ENCODE measurements around the gene SIM1. TPM values are rescaled to one million over a fixed set of nuclear protein-coding genes. Genes with fewer than 3 reads are reported as not detected.

Gene SIM1
- total RNA-seq, 1 donor from 2014 or later, result not detected

- TF ChIP-seq CTCF (IDR thresholded peaks at IDR 0.05; ENCODE audit: insufficient read depth, low read length, severe bottlenecking), result no peak
- peak; percentile 72 for DNase-seq (ENCODE audit: low read depth)
- no peak for FAIRE-seq
- H3K4me3 ChIP-seq (ENCODE audit: low read depth, low read length), result no peak overlapping the region
- H3K27me3 ChIP-seq (ENCODE audit: control insufficient read depth, insufficient read depth, low read length), result no peaks in the 10 kb centered on the region
- no peaks in the 10 kb centered on the region for H3K36me3 ChIP-seq (ENCODE audit: control insufficient read depth, insufficient read depth, low read length)
Measured at GRCh38 chr6:100339574-100340255, 125.0 kb downstream of the SIM1 start.

DNA sequence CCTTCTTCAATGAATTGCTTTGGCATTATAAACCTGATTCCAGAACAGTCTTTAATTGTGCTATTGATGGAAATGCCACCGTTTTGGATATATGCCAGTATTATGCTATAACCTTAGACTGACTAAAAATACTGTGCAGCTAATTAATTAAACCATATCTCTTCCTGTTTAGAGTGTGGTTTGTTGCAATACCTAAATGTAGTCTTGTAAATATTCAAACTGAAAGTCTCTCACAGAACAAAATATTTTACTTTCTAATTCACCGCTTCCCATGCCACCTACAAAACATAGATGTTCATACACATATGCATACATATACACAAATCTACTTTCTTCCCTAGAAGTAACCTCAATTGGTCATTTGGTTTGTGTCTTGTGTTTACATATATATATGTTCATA lies 126.6 kb downstream of the SIM1 start:
- no peak for DNase-seq (ENCODE audit: low read depth)
- TF ChIP-seq CTCF (IDR thresholded peaks at IDR 0.05; ENCODE audit: insufficient read depth, low read length, severe bottlenecking), result no peak
- Histone ChIP-seq H3K27me3 (ENCODE audit: control insufficient read depth, insufficient read depth, low read length) (no peaks in the 10 kb centered on the region), H3K36me3 (ENCODE audit: control insufficient read depth, insufficient read depth, low read length) (no peaks in the 10 kb centered on the region), H3K4me3 (ENCODE audit: low read depth, low read length) (no peak overlapping the region)
- FAIRE-seq, result no peak

DNA sequence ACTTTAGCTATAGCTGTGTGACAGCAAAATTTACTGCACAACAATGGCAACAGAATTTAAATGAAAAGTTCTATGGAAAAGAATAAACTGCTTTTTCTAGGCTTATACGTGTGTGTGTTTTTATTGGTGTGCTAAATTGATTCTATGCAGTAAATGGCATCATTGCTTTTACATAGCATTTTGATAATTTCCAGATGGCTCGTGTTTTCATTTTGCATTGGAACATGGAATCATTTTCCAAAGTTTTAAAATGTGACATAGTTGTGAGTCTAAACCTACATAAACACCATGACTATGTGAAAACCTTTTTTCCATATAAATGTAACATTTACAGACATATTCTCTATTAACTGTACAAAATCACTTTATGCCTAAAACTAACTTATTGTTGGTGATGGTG lies 127.8 kb downstream of the SIM1 start:
- no peaks in the 10 kb centered on the region for H3K27me3 ChIP-seq (ENCODE audit: control insufficient read depth, insufficient read depth, low read length)
- no peaks in the 10 kb centered on the region for H3K36me3 ChIP-seq (ENCODE audit: control insufficient read depth, insufficient read depth, low read length)
- TF ChIP-seq CTCF (IDR thresholded peaks at IDR 0.05; ENCODE audit: insufficient read depth, low read length, severe bottlenecking), result no peak
- no peak overlapping the region for H3K4me3 ChIP-seq (ENCODE audit: low read depth, low read length)
- FAIRE-seq, result no peak
- DNase-seq (ENCODE audit: low read depth), result no peak

- Histone ChIP-seq H3K36me3 (ENCODE audit: control insufficient read depth, insufficient read depth, low read length) (no peaks in the 10 kb centered on the region), H3K27me3 (ENCODE audit: control insufficient read depth, insufficient read depth, low read length) (no peaks in the 10 kb centered on the region), H3K4me3 (ENCODE audit: low read depth, low read length) (no peak overlapping the region)
- no peak for FAIRE-seq
- TF ChIP-seq CTCF (IDR thresholded peaks at IDR 0.05; ENCODE audit: insufficient read depth, low read length, severe bottlenecking), result no peak
- no peak for DNase-seq (ENCODE audit: low read depth)
Measured at GRCh38 chr6:100335991-100336390, 128.7 kb downstream of the SIM1 start.
